ENCODE measurements around the gene KIAA0930. TPM values are rescaled to one million over a fixed set of nuclear protein-coding genes. Genes with fewer than 3 reads are reported as not detected.
"Not testable (repeated sequence)": the region's sequence is repeated elsewhere in the genome, so short reads cannot be mapped to it uniquely, and the experiment has no call there.

The KIAA0930 gene
- total RNA-seq, 4 donors from 2014 or later = 9.4 to 31.8 (median 19.6) TPM

- H3K9me3 ChIP-seq = no peaks in the 10 kb centered on the region
- H3K4me1 ChIP-seq = peaks cover 0 to 8% of the 10 kb centered on the region in 2 donors
- intact Hi-C loops (cut with DNase I; ENCODE audit: low total_unique reads) = no loop called here
- H3K27ac ChIP-seq = no peak overlapping the region
- no peak for DNase-seq
- no peaks in the 10 kb centered on the region for H3K36me3 ChIP-seq
- TF ChIP-seq POLR2A (IDR thresholded peaks at IDR 0.05) = no peak
- no peak for TF ChIP-seq CTCF (IDR thresholded peaks at IDR 0.05)
- no peak overlapping the region for H3K4me3 ChIP-seq
- H3K27me3 ChIP-seq = peaks cover 0 to 8% of the 10 kb centered on the region in 2 donors
These were observed 40.3 kb upstream of the KIAA0930 start for GRCh38 chr22:45281010-45281409.

- peaks cover 0 to 8% of the 10 kb centered on the region in 2 donors for H3K27me3 ChIP-seq
- TF ChIP-seq CTCF (IDR thresholded peaks at IDR 0.05) = no peak
- TF ChIP-seq POLR2A (IDR thresholded peaks at IDR 0.05) = no peak
- no peaks in the 10 kb centered on the region for H3K36me3 ChIP-seq
- peak overlapping the region; percentile 58 to 70 for H3K27ac ChIP-seq
- H3K4me3 ChIP-seq = no peak overlapping the region
- H3K4me1 ChIP-seq = peaks cover 0 to 8% of the 10 kb centered on the region in 2 donors
- no peaks in the 10 kb centered on the region for H3K9me3 ChIP-seq
- no peak for DNase-seq
- intact Hi-C loops (cut with DNase I; ENCODE audit: low total_unique reads) = no loop called here
These were observed 39.9 kb upstream of the KIAA0930 start for GRCh38 chr22:45280587-45280980.

GRCh38 chr22:45278125-45278524 is 37.4 kb upstream of the KIAA0930 start:
- no peaks in the 10 kb centered on the region for H3K4me1 ChIP-seq
- H3K9me3 ChIP-seq = no peaks in the 10 kb centered on the region
- no peaks in the 10 kb centered on the region for H3K36me3 ChIP-seq
- TF ChIP-seq CTCF (IDR thresholded peaks at IDR 0.05) = no peak
- TF ChIP-seq POLR2A (IDR thresholded peaks at IDR 0.05) = no peak
- H3K27me3 ChIP-seq = no peaks in the 10 kb centered on the region
- H3K4me3 ChIP-seq = no peak overlapping the region
- no peak overlapping the region for H3K27ac ChIP-seq
- intact Hi-C loops (cut with DNase I; ENCODE audit: low total_unique reads) = no loop called here
- no peak for DNase-seq

GRCh38 chr22:45277720-45278119 is 37.0 kb upstream of the KIAA0930 start:
- H3K27me3 ChIP-seq; H3K9me3 ChIP-seq; H3K27ac ChIP-seq; H3K4me1 ChIP-seq; intact Hi-C loops (cut with DNase I; ENCODE audit: low total_unique reads); DNase-seq; H3K36me3 ChIP-seq; H3K4me3 ChIP-seq: not testable (repeated sequence)

- no peak for DNase-seq
- intact Hi-C loops (cut with DNase I; ENCODE audit: low total_unique reads) = no loop called here
- Histone ChIP-seq H3K27ac (no peak overlapping the region), H3K4me1 (no peaks in the 10 kb centered on the region), H3K27me3 (no peaks in the 10 kb centered on the region), H3K9me3 (no peaks in the 10 kb centered on the region), H3K36me3 (no peaks in the 10 kb centered on the region), H3K4me3 (no peak overlapping the region)
- TF ChIP-seq CTCF (IDR thresholded peaks at IDR 0.05) = no peak
These were observed 35.9 kb upstream of the KIAA0930 start for GRCh38 chr22:45276507-45277105.

Measured in uterus (tissue), 4 donors.